GM10266 (cell line): ENCODE measurements around the gene MYMX.
"Not testable (repeated sequence)": the region's sequence is repeated elsewhere in the genome, so short reads cannot be mapped to it uniquely, and the experiment has no call there.

Source experiments
- DNase-seq: peaks from one replicate; pipeline ENCODE4 v3.0.0; 2012; ENCODE audit errors: extremely low spot score
- CTCF ChIP-seq: IDR thresholded peaks from 2 replicates; pipeline ENCODE4 v1.5.1; 2012; ENCODE audit warnings: mild to moderate bottlenecking, low read depth; ENCODE audit not compliant: control insufficient read depth, insufficient read depth; ENCODE audit errors: missing control alignments

Gene MYMX

GRCh38 chr6:44188819-44189218 lies 27.9 kb upstream of the MYMX start:
- no peak for DNase-seq
- no peak for TF ChIP-seq CTCF

GRCh38 chr6:44189257-44189656 lies 27.5 kb upstream of the MYMX start:
- no peak for TF ChIP-seq CTCF

GRCh38 chr6:44190715-44191114 lies 26.0 kb upstream of the MYMX start:
- TF ChIP-seq CTCF = no peak
- DNase-seq = peak; percentile 61

More at GRCh38 chr6:44189257-44189656, 27.5 kb upstream of the MYMX start:
- DNase-seq = peak; percentile 2

- peak; percentile 34 for DNase-seq
- TF ChIP-seq CTCF = no peak
Observed at GRCh38 chr6:44192428-44193041, 24.2 kb upstream of the MYMX start.

GRCh38 chr6:44193307-44193910 lies 23.3 kb upstream of the MYMX start:
- peak; percentile 1 for DNase-seq
- TF ChIP-seq CTCF = no peak

GRCh38 chr6:44194326-44194725 lies 22.4 kb upstream of the MYMX start:
- peak; percentile 1 for DNase-seq
- no peak for TF ChIP-seq CTCF

- DNase-seq = not testable (repeated sequence)
Observed at GRCh38 chr6:44196351-44196750, 20.4 kb upstream of the MYMX start.

- DNase-seq = no peak
- no peak for TF ChIP-seq CTCF
Observed at GRCh38 chr6:44198684-44199083, 18.0 kb upstream of the MYMX start.
